ENCODE measurements around the gene CDH13.

Gene CDH13

GRCh38 chr16:83354015-83354414 is 727.2 kb downstream of the CDH13 start:
- H3K9me3 Mint-ChIP-seq, result no peaks in the 10 kb centered on the region
- peaks cover 4% of the 10 kb centered on the region for H3K27me3 Mint-ChIP-seq (ENCODE audit: low read depth, poor library complexity)
- H3K4me3 Mint-ChIP-seq, result no peak overlapping the region
- peaks cover 21% of the 10 kb centered on the region for H3K4me1 Mint-ChIP-seq
- H3K36me3 Mint-ChIP-seq (ENCODE audit: low read depth), result no peaks in the 10 kb centered on the region
- TF ChIP-seq CTCF (IDR thresholded peaks at IDR 0.05), result no peak
- H3K27ac Mint-ChIP-seq, result no peak overlapping the region
- DNase-seq, result no peak

GRCh38 chr16:83355570-83356218 is 728.9 kb downstream of the CDH13 start:
- H3K36me3 Mint-ChIP-seq (ENCODE audit: low read depth), result no peaks in the 10 kb centered on the region
- peaks cover 8% of the 10 kb centered on the region for H3K27me3 Mint-ChIP-seq (ENCODE audit: low read depth, poor library complexity)
- TF ChIP-seq CTCF (IDR thresholded peaks at IDR 0.05), result no peak
- no peaks in the 10 kb centered on the region for H3K9me3 Mint-ChIP-seq
- no peak overlapping the region for H3K27ac Mint-ChIP-seq
- no peak for DNase-seq
- no peak overlapping the region for H3K4me3 Mint-ChIP-seq
- peaks cover 10% of the 10 kb centered on the region for H3K4me1 Mint-ChIP-seq

GRCh38 chr16:83356266-83356665 is 729.5 kb downstream of the CDH13 start:
- peak; percentile 35 for DNase-seq
- Mint-ChIP-seq H3K27ac (no peak overlapping the region), H3K27me3 (ENCODE audit: low read depth, poor library complexity) (peaks cover 11% of the 10 kb centered on the region)

GRCh38 chr16:83356986-83357385 is 730.2 kb downstream of the CDH13 start:
- H3K4me3 Mint-ChIP-seq, result no peak overlapping the region
- H3K27ac Mint-ChIP-seq, result no peak overlapping the region
- H3K27me3 Mint-ChIP-seq (ENCODE audit: low read depth, poor library complexity), result peaks cover 11% of the 10 kb centered on the region
- no peaks in the 10 kb centered on the region for H3K9me3 Mint-ChIP-seq
- DNase-seq, result no peak
- no peak for TF ChIP-seq CTCF (IDR thresholded peaks at IDR 0.05)
- H3K36me3 Mint-ChIP-seq (ENCODE audit: low read depth), result no peaks in the 10 kb centered on the region
- no peaks in the 10 kb centered on the region for H3K4me1 Mint-ChIP-seq

More at GRCh38 chr16:83356266-83356665, 729.5 kb downstream of the CDH13 start:
- H3K36me3 Mint-ChIP-seq (ENCODE audit: low read depth), result no peaks in the 10 kb centered on the region
- H3K9me3 Mint-ChIP-seq, result no peaks in the 10 kb centered on the region
- H3K4me3 Mint-ChIP-seq, result no peak overlapping the region
- peaks cover 5% of the 10 kb centered on the region for H3K4me1 Mint-ChIP-seq
- peak; percentile 55 for TF ChIP-seq CTCF (IDR thresholded peaks at IDR 0.05)

GRCh38 chr16:83363521-83363920 is 736.8 kb downstream of the CDH13 start:
- H3K27me3 Mint-ChIP-seq (ENCODE audit: low read depth, poor library complexity), result peaks cover 8% of the 10 kb centered on the region
- no peak overlapping the region for H3K4me3 Mint-ChIP-seq
- no peaks in the 10 kb centered on the region for H3K4me1 Mint-ChIP-seq

More at GRCh38 chr16:83363521-83363920, 736.8 kb downstream of the CDH13 start:
- Mint-ChIP-seq H3K36me3 (ENCODE audit: low read depth) (no peaks in the 10 kb centered on the region), H3K27ac (no peak overlapping the region), H3K9me3 (no peaks in the 10 kb centered on the region)
- no peak for DNase-seq
- no peak for TF ChIP-seq CTCF (IDR thresholded peaks at IDR 0.05)

All from nephron progenitor cell (in vitro differentiated cells).